HG03280 (cell line): Measurements from ENCODE around the gene SPEN.
"Not testable (repeated sequence)": the region's sequence is repeated elsewhere in the genome, so short reads cannot be mapped to it uniquely, and the experiment has no call there.

Source experiments
- ATAC-seq: cut with Tn5 transposase; IDR thresholded peaks from one replicate; pipeline ENCODE4 v1.9.1; 2021; ENCODE audit warnings: mild to moderate bottlenecking, moderate library complexity; ENCODE audit not compliant: unreplicated experiment

Gene SPEN, protein sequence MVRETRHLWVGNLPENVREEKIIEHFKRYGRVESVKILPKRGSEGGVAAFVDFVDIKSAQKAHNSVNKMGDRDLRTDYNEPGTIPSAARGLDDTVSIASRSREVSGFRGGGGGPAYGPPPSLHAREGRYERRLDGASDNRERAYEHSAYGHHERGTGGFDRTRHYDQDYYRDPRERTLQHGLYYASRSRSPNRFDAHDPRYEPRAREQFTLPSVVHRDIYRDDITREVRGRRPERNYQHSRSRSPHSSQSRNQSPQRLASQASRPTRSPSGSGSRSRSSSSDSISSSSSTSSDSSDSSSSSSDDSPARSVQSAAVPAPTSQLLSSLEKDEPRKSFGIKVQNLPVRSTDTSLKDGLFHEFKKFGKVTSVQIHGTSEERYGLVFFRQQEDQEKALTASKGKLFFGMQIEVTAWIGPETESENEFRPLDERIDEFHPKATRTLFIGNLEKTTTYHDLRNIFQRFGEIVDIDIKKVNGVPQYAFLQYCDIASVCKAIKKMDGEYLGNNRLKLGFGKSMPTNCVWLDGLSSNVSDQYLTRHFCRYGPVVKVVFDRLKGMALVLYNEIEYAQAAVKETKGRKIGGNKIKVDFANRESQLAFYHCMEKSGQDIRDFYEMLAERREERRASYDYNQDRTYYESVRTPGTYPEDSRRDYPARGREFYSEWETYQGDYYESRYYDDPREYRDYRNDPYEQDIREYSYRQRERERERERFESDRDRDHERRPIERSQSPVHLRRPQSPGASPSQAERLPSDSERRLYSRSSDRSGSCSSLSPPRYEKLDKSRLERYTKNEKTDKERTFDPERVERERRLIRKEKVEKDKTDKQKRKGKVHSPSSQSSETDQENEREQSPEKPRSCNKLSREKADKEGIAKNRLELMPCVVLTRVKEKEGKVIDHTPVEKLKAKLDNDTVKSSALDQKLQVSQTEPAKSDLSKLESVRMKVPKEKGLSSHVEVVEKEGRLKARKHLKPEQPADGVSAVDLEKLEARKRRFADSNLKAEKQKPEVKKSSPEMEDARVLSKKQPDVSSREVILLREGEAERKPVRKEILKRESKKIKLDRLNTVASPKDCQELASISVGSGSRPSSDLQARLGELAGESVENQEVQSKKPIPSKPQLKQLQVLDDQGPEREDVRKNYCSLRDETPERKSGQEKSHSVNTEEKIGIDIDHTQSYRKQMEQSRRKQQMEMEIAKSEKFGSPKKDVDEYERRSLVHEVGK (N-terminal part only)

DNA sequence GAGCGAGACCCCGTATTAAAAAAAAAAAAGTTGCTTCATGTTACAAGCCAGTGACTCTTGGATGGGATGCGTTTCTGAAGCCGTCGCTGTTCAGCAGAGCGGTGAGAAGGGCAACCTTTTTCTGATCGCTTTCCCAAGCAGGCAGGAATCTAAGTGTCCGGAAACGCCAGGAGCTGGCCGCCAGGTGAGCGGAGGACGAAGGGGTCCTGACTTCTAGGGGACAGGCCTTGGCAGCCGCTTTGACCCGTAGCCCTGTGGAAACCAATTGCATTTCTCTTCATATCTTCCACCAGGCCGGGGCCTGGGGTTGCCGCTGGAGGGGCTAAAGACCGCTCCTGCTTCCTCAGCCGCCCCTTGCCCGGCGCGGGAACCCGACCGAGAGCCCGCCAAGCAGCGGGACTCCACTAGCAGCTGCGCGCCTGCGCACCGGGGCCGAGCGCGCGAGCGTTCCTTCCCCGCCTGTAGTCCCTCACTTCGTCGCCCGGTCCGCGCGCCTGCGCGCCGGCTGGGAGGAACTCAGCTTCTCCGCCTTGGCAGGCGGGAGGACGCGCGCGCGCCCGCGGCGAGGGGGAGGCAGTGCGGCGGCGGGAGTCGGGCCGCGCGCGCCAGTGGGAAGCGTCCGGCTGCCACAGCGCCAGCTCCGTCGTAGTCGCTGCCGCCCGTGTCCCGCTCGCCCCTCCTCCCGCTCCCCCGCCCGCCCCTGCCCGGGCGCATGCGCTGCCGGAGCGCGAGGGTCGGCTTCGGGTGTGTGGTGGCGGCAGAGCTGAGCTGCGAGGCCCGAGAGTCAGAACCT, at the start of gene SPEN:
SPEN (plus strand) TSS at position 608 of the 793 bp plus-strand sequence. CDS start 361 bp downstream, outside the sequence.
- peak; percentile 69 for ATAC-seq

DNA sequence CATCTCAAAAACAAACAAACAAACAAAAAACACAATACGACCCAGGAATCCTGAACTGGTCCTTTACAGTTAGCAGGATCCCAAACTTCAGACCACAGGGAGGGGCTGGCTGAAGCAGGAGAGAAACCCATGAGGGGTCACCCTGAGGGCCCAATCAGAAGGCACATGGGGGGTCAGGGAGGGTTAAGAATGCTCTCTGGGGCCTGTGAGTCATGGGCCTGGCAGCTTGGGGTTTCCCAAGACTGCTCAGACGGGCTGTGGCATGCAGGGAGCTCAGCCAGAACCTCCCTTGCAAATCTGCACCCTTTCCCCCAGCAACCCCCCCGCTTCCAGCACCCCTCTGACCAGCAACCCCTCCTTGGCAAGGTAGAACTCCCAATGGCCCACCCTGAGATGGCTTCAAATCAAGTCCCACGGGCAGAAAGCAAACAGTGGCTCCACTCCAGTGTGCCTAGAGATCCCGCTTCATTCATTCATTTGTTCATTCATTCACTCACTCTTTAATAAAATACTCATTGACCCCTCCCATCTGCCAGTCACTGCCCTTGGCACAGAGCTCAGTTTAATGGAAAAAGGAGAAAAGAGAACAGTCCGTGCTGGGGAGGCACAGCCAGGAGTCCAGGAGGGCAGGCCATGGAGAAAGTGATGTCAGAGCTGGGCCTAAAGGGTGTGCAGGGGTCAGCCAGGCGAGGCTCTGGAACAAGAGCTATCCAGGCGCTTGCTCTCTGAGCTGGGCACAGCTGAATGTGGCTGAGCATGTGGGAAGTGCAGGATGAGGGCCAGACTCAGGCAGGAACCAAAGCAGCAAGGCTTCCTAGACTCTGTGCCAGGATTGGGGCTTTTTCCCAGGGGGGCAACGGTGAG, 48.3 kb upstream of the SPEN start:
- ATAC-seq = no peak

DNA sequence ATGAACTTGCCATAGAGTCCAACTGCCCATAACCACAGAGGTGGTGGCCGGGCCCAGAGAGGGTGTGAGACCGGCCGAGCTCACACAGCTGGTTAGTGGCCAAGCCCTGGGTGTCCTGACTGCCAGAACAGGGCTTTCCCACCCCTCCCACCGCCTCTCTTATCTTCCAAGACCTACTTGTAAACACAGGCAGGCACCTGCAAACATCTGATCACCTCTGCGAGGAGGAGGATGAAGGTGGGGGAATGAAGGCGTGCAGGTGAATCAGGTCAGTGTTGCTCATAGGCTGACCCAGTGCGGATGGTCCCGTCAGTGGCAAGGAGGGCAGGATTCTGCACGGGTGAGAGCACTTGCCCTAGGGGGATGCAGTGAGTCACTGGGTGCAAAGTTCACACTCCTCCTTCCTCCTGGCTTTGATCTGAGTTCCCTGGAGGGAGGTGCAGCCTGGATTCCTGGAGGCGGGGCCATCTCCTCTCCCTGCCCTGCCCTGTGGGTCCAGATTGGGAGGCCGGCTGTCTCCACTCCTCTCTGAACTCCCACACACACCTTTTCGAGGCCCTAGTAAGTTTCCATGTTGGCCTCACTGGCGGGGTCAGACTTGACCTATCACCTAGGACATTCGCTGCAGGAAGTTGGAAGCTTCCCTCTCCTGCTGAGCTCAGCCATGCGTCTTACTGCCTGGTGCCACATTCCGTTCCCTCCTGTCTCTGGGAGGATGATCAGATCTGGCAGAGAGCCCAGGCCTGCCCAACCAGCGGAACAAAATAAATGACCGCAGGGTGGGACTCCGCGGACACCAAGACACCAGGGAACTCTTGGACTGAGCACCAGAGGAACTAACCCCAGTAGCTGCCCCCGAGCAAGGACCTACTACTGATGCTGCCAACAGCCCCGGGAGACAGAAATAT, 47.3 kb upstream of the SPEN start:
- ATAC-seq = no peak

DNA sequence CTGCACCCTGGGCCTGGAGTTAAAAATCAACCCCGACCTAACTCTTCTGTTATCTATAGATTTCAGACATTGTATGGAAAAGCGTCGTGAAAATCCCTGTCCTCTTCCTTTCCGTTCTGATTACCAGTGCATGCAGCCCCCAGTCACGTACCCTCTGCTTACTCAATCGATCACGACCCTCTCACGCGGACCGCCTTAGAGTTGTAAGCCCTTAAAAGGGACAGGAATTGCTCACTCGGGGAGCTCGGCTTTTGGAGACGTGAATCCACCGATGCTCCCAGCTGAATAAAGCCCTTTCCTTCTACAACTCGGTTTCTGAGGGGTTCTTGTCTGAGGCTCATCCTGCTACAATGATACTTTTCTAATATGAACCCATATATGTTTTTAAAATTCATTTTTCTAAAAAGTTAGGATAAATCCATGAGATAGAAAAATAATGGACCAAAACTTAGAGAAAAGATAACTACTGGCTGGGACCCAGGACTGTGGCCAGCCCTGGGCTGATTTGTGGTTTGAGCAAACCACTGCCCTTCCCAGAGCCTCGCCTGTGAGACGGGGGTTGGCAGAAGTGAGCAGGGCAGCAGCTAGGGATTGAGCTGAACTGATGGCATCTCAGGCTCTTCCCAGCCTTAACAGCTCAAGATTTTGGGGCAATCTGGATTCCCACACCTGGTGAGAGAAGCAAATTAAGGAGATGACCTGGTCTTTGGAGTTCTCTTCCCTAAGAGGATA, 45.1 kb upstream of the SPEN start:
- ATAC-seq = no peak

DNA sequence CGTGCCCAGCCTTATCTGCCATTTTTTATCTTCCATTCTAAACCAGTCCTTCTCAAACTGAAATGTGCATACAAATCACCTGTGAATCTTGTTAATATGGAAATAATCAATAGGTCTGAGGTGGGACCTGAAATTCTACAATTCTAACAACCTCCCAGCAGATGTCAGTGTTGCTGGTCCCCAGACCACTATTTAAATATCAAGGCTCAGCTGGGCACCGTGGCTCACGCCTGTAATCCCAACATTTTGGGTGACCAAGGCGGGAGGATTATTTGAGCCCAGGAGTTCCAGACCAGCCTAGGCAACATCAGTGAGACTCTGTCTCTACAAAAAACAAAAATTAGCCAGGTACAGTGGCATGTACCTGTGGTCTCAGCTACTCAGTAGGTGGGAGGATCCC, 44.1 kb upstream of the SPEN start:
- ATAC-seq = no peak

DNA sequence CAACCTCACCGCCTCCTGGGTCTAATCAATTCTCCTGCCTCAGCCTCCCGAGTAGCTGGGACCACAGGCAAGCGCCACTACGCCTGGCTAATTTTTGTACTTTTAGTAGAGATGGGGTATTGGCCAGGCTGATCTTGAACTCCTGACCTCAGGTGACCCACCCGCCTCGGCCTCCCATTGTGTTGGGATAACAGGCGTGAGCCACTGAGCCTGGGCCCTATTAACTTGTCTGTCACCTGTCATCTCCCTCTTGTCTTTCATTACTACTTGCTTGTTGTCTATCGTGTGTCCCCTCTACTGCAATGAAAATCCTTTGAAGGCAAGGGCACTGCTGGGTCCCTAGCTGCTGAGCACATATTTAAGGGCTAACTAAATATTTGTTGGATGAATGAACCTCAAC, 43.4 kb upstream of the SPEN start:
- no peak for ATAC-seq

DNA sequence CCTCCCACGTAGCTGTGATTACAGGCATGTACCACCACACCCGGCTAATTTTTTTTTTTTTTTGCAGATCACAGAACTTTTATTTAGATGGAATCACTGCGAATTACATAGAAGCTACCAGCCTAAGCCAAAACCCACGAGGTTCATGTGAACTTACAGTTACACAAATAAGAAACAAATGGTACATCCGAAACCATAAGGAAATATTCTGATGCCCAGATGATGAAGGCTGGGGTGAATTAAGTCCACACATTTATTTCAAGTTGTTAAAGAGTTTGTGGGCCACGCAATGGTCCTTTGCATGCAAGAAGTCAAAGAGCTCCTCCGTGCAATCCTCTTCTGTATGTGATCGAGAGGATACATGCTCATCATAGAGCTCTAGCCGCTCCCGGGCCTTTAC, 40.4 kb upstream of the SPEN start:
- ATAC-seq = no peak

DNA sequence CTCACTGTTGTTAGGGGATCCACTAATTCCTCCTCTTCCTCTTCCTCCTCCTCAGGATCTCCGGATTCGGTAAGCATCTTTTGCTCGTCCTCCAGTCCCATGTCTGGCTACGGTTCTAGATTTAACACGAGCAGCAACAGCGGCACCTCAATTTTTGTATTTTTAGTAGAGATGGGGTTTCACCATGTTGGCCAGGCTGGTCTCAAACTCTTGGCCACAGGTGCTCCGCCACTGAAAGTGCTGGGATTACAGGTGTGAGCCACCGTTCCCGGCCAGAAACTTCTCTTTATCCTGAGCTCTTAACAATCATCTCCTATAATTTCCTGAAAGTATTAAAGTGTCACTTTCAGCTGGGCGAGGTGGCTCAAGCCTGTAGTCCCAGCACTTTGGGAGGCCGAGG, 40.0 kb upstream of the SPEN start, which contains the start of gene UQCRHL:
UQCRHL (minus strand) TSS at position 101 of the 400 bp plus-strand sequence; CDS start at position 101, 0 bp downstream.
- not testable (repeated sequence) for ATAC-seq

DNA sequence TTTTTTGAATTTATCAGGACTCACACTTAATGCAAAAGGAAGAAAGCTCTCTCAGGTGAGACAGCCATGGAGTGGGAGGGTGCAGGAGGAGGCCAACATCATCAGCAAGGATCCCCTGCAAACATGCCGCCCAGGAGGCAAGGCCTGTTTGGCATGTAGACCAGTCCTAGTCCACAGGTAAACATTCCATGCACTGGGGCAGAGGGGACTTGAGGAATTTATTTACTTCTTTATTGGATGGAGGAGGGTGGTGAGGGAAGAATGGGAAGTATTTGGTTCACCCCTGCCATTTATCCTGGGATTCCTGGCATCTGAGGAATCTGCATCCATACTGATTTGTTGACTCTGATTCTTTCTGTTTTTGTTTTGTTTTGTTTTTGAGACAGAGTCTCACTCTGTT, 38.6 kb upstream of the SPEN start:
- ATAC-seq = no peak

DNA sequence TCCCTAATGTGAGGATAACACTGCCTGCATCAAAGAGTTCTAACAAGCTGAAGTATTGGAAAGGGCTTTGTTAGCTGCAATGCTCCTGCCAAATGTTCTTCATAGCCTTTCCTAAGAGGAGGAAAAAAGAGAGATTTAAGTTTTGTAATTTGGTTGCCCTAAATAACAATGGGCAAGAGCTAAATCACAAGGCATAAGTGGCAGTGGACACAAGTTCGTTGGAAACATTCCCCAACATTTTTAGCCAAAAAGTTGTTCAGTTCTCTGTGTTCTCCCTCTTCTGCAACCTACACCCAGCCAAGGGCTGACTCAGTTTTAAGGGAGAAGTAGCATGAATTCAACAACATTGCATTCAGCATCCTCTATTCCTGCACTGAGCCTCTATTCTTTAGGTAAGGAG, 37.4 kb upstream of the SPEN start:
- no peak for ATAC-seq

DNA sequence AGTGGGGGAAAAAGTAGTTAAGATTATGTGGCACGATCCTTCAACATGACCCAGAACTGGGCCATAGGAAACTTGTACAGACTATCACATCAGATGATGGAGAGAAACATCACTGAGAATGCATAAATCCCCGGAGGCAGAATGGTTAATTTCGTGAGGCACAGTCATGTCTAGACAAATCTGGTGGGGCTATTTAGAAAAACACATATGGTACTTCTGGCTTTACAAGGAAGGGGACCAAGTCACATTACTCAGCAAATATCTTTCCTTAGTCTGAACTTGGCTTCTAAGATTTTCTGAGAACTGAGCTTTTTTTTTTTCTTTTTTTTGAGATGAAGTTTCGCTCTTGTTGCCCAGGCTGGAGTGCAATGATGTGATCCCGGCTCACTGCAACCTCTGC, 30.8 kb upstream of the SPEN start:
- no peak for ATAC-seq

DNA sequence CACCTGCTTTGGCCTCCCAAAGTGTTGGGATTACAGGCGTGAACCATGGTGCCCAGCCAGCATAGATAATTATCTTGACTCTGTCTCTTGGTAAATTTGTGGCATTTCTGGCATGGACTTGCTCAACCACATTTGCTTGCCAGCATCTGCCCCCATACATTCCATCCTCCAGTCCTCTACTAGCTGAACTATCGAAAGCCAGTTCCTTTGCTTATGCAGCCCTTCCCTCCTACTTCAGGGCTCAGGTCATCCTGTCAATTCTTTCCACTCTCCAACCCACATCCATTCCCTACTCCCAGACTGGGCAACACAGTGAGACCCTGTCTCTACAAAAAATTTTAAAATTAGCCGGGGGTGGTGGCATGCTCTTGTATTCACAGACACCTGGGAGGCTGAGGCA, 27.0 kb upstream of the SPEN start:
- no peak for ATAC-seq

DNA sequence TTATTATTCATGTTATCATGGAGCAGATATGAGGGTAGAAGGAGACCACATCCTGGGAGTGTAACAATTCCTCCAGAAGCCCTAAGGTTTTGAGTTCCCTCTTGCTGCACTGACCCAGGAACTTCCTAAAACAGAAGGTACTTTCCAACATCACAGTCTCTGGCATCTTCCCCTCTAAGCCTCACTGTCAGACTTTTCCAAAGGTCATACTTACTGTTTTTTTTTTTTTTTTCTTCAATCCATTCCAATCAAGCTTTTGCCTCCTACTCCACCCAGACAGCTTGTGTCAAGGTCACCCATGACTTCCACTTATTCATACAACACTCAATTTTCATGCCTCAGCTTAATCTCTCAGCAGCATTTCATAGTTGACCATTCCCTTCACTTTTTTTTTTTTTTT, 21.7 kb upstream of the SPEN start:
- no peak for ATAC-seq

DNA sequence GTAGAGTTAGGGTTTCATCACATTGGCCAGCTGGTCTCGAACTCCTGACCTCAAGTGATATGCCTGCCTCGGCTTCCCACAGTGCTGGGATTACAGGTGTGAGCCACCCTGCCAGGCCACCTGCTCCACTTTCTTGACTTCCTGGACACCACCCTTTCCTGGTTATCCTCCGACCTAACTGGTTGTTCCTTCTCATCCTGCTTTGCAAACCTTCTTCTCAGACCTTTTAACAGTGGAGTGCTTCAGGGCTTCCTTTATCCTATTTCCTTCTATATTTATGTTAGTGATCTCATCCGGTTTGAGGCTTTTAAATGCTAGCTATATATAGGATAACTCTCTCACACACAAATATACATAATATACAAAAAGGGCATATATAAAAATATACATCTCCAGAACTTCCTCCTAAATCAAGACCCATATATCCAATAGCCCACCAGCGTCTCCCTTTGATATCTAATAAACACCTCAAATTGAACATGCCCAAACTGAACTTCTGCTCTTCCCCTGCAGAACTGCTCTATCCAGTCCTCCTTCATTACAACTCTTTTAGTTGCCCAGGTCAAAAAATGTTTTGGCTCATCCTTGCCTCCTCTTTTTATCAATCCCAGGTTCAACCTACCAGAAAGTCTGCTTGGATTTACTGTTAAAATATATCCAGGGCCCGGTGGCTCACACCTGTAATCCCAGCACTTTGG, 20.5 kb upstream of the SPEN start:
- ATAC-seq = no peak

DNA sequence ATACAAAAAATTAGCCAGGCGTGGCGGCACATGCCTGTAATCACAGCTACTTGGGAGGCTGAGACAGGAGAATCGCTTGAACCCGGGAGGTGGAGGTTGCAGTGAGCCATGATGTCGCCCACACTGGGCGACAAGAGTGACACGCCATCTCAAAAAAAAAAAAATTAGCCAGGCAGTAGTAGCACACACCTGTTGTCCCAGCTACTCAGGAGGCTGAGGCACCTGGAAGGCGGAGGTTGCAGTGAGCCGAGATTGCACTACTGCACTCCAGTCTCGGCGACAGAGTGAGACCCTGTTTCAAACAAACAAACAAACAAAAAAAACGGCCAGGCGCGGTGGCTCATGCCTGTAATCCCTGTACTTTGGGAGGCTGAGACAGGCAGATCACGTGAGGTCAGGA, 19.9 kb upstream of the SPEN start:
- not testable (repeated sequence) for ATAC-seq

DNA sequence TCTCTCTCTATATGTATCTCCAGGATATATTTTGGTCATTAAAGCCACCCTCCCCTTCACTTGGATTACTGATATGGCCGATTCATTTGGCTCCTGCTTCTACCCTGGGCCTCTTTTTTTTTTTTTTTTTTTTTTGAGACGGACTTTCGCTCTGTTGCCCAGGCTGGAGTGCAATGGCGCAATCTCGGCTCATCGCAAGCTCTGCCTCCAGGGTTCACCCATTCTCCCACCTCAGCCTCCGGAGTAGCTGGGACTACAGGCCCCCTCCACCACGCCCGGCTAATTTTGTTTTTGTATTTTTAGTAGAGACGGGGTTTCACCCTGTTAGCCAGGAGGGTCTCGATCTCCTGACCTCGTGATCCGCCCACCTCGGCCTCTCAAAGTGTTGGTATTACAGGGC, 18.6 kb upstream of the SPEN start:
- not testable (repeated sequence) for ATAC-seq

DNA sequence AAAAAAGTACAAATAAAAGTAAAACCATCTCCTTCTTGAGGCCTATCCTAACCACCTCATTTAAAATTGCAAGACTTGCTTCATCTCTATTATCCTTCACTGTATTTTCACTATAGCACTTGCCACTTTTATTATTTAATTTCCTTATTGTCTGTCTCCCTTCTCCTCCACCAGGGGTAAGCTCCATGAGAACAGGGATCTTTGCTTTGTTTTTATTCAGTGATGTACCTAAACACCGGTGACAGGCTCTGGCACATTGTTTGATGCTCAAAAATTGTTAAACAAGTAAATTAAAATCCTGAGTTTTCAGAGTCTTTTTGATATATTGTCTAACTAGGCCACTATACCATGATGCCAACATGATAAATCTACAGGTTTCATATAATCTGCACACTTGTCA, 17.2 kb upstream of the SPEN start:
- no peak for ATAC-seq
